ENCODE results near the gene SERAC1. TPM values are rescaled to one million over a fixed set of nuclear protein-coding genes. Genes with fewer than 3 reads are reported as not detected.

Gene SERAC1
- total RNA-seq, 1 experiment from 2014 or later: 7.6 TPM

- H3K23me2 ChIP-seq (ENCODE audit: insufficient read length, low read depth, low read length, poor library complexity, severe bottlenecking): no peaks in the 10 kb centered on the region
- H4K5ac ChIP-seq (ENCODE audit: insufficient read length, low read depth, low read length): no peak overlapping the region
- no peak overlapping the region for H3K4me2 ChIP-seq (ENCODE audit: insufficient read depth, insufficient read length, low read length)
- Mint-ChIP-seq H3K27ac (no peak overlapping the region), H3K4me3 (no peak overlapping the region), H3K36me3 (ENCODE audit: insufficient read depth in 1 of 3, low read depth in 3 of 3) (peaks cover 2 to 12% (median 5%) of the 10 kb centered on the region in 3 experiments; a peak in 5 of 7 replicates), H3K4me1 (0 out of 4 replicates have a peak, but pooled peaks cover 0 to 2% of the 10 kb centered on the region in 2 experiments), H3K9me3 (no peaks in the 10 kb centered on the region), H3K27me3 (ENCODE audit: low read depth) (no peaks in the 10 kb centered on the region)
- no peak overlapping the region for H4K8ac ChIP-seq (replicated peaks; ENCODE audit: insufficient read length, low read depth, low read length)
- no peak overlapping the region for H3K56ac ChIP-seq (ENCODE audit: insufficient read length, low read depth, low read length)
- H4K91ac ChIP-seq (ENCODE audit: insufficient read length, low read depth, low read length): no peak overlapping the region
- H3K79me1 ChIP-seq (ENCODE audit: insufficient read depth, low read depth, low read length, poor library complexity, severe bottlenecking): no peaks in the 10 kb centered on the region
- no peak overlapping the region for H3K18ac ChIP-seq (ENCODE audit: insufficient read length, low read depth, low read length)
- no peak overlapping the region for H3K27ac ChIP-seq (ENCODE audit: insufficient read length, low read depth, low read length)
- no peaks in the 10 kb centered on the region for H3K27me3 ChIP-seq (ENCODE audit: insufficient read depth, low read length)
- H3K9ac ChIP-seq (ENCODE audit: extremely low read depth, insufficient read length, low read length): no peak overlapping the region
- H2BK15ac ChIP-seq (ENCODE audit: low read depth, low read length): no peak overlapping the region
- no peaks in the 10 kb centered on the region for H3K4me1 ChIP-seq (ENCODE audit: insufficient read depth, low read length)
- no peaks in the 10 kb centered on the region for H3K9me3 ChIP-seq (ENCODE audit: control insufficient read depth, low read depth, low read length)
- H3K4ac ChIP-seq (ENCODE audit: low read depth, low read length): no peak overlapping the region
- no peak overlapping the region for H3T11ph ChIP-seq (ENCODE audit: low read length)
- no peak for TF ChIP-seq CTCF (conservative IDR thresholded peaks at IDR 0.05)
- H3K14ac ChIP-seq (ENCODE audit: insufficient read depth, low read length): no peak overlapping the region
- no peak for DNase-seq
- no peak overlapping the region for H3K23ac ChIP-seq (ENCODE audit: insufficient read length, low read depth, low read length)
- H2AK5ac ChIP-seq (ENCODE audit: insufficient read length, low read length): no peak overlapping the region
- WGBS (ENCODE audit: extremely low coverage, insufficient read length, low lambda C conversion rate): no CpG with 5 or more reads among the region's 2 CpGs
- H2BK120ac ChIP-seq (ENCODE audit: low read depth, low read length, poor library complexity, severe bottlenecking): no peak overlapping the region
- H2BK12ac ChIP-seq (ENCODE audit: insufficient read length, low read depth, low read length): no peak overlapping the region
- H2BK5ac ChIP-seq (ENCODE audit: insufficient read length, low read length): no peak overlapping the region
- H3K79me2 ChIP-seq (ENCODE audit: insufficient read depth, low read length): no peaks in the 10 kb centered on the region
- no peaks in the 10 kb centered on the region for H4K20me1 ChIP-seq (ENCODE audit: control insufficient read depth, insufficient read depth, insufficient read length)
- no peak overlapping the region for H2AFZ ChIP-seq (ENCODE audit: low read length)
- no peak overlapping the region for H2BK20ac ChIP-seq (ENCODE audit: low read depth, low read length, poor library complexity, severe bottlenecking)
Observed at GRCh38 chr6:158125271-158125670, 42.8 kb downstream of the SERAC1 start.

Data from H9 (cell line).